SKM-1 treated with dmso at 0.1 percent for 144 hours (cell line): Measurements from ENCODE around the gene BACH2.
A peak's percentile ranks its signal among the peaks of the same experiment; 100 is the strongest.

Source experiments
- DNase-seq: peaks from one replicate; lab custom pipeline; 2025; ENCODE audit not compliant: unreplicated experiment; lab: John Stamatoyannopoulos, UW

Gene BACH2

GRCh38 chr6:90103056-90103800, 193.4 kb downstream of the BACH2 start:
- DNase-seq, result no peak

- DNase-seq, result peak; percentile 81
Observed at GRCh38 chr6:90101403-90101802, 195.2 kb downstream of the BACH2 start.

- no peak for DNase-seq
Observed at GRCh38 chr6:90100059-90100665, 196.5 kb downstream of the BACH2 start.

- no peak for DNase-seq
Observed at GRCh38 chr6:90098627-90099026, 198.0 kb downstream of the BACH2 start.

- DNase-seq, result peak; percentile 86
Observed at GRCh38 chr6:90098001-90098531, 198.6 kb downstream of the BACH2 start.

GRCh38 chr6:90097356-90097755, 199.3 kb downstream of the BACH2 start:
- DNase-seq, result no peak

- DNase-seq, result no peak
Observed at GRCh38 chr6:90096818-90097217, 199.8 kb downstream of the BACH2 start.

GRCh38 chr6:90095788-90096187, 200.9 kb downstream of the BACH2 start:
- DNase-seq, result no peak

GRCh38 chr6:90095145-90095544, 201.5 kb downstream of the BACH2 start:
- no peak for DNase-seq

GRCh38 chr6:90093558-90094073, 203.0 kb downstream of the BACH2 start:
- DNase-seq, result no peak

GRCh38 chr6:90090866-90091265, 205.8 kb downstream of the BACH2 start:
- DNase-seq, result no peak

GRCh38 chr6:90088009-90088408, 208.6 kb downstream of the BACH2 start:
- peak; percentile 21 for DNase-seq

- no peak for DNase-seq
Observed at GRCh38 chr6:90087106-90087833, 209.4 kb downstream of the BACH2 start.

- DNase-seq, result no peak
Observed at GRCh38 chr6:90086517-90086916, 210.1 kb downstream of the BACH2 start.

GRCh38 chr6:90083891-90084290, 212.8 kb downstream of the BACH2 start:
- DNase-seq, result peak; percentile 83

- peak; percentile 49 for DNase-seq
Observed at GRCh38 chr6:90082847-90083246, 213.8 kb downstream of the BACH2 start.

GRCh38 chr6:90080876-90081481, 215.7 kb downstream of the BACH2 start:
- DNase-seq, result no peak

GRCh38 chr6:90079560-90080490, 216.8 kb downstream of the BACH2 start:
- DNase-seq, result no peak

GRCh38 chr6:90078513-90079289, 217.9 kb downstream of the BACH2 start:
- DNase-seq, result peak; percentile 72
